ENCODE measurements around the gene ZNF787. TPM values are rescaled to one million over a fixed set of nuclear protein-coding genes. Genes with fewer than 3 reads are reported as not detected.

The ZNF787 gene
- total RNA-seq, 1 experiment from 2014 or later: 54.6 TPM

DNA sequence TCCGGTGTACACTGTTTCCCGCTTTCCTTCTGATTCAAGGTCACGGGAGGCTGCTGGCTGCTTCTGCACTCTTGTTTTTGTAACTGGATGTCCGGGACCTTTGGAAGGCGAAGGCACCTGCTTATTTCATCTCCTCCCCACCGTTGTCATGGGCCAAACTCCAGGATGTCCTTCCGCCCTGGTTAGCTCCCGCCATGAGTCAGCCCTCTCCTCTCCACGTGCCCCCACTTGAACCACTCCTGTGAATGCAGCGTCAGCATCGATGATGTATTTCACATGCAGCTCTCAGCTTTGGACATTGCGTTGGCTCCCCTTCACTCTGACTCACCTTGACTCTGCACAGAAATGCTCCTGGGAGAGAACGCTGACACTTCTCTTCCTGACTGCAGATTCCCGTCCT lies 49.2 kb upstream of the ZNF787 start:
- Histone ChIP-seq H2BK20ac (ENCODE audit: low read depth, low read length, poor library complexity, severe bottlenecking) (no peak overlapping the region), H2AFZ (ENCODE audit: low read length) (no peak overlapping the region), H3K9ac (ENCODE audit: extremely low read depth, insufficient read length, low read length) (no peak overlapping the region), H3K9me3 (ENCODE audit: control insufficient read depth, low read depth, low read length) (no peaks in the 10 kb centered on the region), H3K4me2 (ENCODE audit: insufficient read depth, insufficient read length, low read length) (no peak overlapping the region), H3K27me3 (ENCODE audit: insufficient read depth, low read length) (no peaks in the 10 kb centered on the region), H3K4ac (ENCODE audit: low read depth, low read length) (no peak overlapping the region), H3K18ac (ENCODE audit: insufficient read length, low read depth, low read length) (no peak overlapping the region), H2BK15ac (ENCODE audit: low read depth, low read length) (no peak overlapping the region), H3K23ac (ENCODE audit: insufficient read length, low read depth, low read length) (no peak overlapping the region), H4K8ac (replicated peaks; ENCODE audit: insufficient read length, low read depth, low read length) (no peak overlapping the region), H3K4me1 (ENCODE audit: insufficient read depth, low read length) (no peaks in the 10 kb centered on the region), H3K14ac (ENCODE audit: insufficient read depth, low read length) (no peak overlapping the region), H2AK5ac (ENCODE audit: insufficient read length, low read length) (no peak overlapping the region), H2BK5ac (ENCODE audit: insufficient read length, low read length) (no peak overlapping the region), H3K27ac (ENCODE audit: insufficient read length, low read depth, low read length) (no peak overlapping the region), H3K23me2 (ENCODE audit: insufficient read length, low read depth, low read length, poor library complexity, severe bottlenecking) (no peaks in the 10 kb centered on the region), H4K20me1 (ENCODE audit: control insufficient read depth, insufficient read depth, insufficient read length) (no peaks in the 10 kb centered on the region), H4K91ac (ENCODE audit: insufficient read length, low read depth, low read length) (no peak overlapping the region), H3T11ph (ENCODE audit: low read length) (no peak overlapping the region), H2BK12ac (ENCODE audit: insufficient read length, low read depth, low read length) (no peak overlapping the region), H2BK120ac (ENCODE audit: low read depth, low read length, poor library complexity, severe bottlenecking) (no peak overlapping the region), H3K56ac (ENCODE audit: insufficient read length, low read depth, low read length) (no peak overlapping the region), H3K79me1 (ENCODE audit: insufficient read depth, low read depth, low read length, poor library complexity, severe bottlenecking) (no peaks in the 10 kb centered on the region), H4K5ac (ENCODE audit: insufficient read length, low read depth, low read length) (no peak overlapping the region), H3K79me2 (ENCODE audit: insufficient read depth, low read length) (no peaks in the 10 kb centered on the region)
- no CpG with 5 or more reads among the region's 14 CpGs for WGBS (ENCODE audit: extremely low coverage, insufficient read length, low lambda C conversion rate)
- Mint-ChIP-seq H3K4me1 (peaks cover 1 to 7% of the 10 kb centered on the region in 2 experiments; a peak in 3 of 4 replicates), H3K4me3 (no peak overlapping the region), H3K9me3 (peaks cover 0 to 4% of the 10 kb centered on the region in 2 experiments; a peak in 1 of 5 replicates), H3K36me3 (ENCODE audit: insufficient read depth in 1 of 3, low read depth in 3 of 3) (no peaks in the 10 kb centered on the region), H3K27ac (no peak overlapping the region; a peak in 1 of 7 replicates), H3K27me3 (ENCODE audit: low read depth) (peaks cover 8% of the 10 kb centered on the region)
- DNase-seq: no peak
- TF ChIP-seq, protein P1, sequence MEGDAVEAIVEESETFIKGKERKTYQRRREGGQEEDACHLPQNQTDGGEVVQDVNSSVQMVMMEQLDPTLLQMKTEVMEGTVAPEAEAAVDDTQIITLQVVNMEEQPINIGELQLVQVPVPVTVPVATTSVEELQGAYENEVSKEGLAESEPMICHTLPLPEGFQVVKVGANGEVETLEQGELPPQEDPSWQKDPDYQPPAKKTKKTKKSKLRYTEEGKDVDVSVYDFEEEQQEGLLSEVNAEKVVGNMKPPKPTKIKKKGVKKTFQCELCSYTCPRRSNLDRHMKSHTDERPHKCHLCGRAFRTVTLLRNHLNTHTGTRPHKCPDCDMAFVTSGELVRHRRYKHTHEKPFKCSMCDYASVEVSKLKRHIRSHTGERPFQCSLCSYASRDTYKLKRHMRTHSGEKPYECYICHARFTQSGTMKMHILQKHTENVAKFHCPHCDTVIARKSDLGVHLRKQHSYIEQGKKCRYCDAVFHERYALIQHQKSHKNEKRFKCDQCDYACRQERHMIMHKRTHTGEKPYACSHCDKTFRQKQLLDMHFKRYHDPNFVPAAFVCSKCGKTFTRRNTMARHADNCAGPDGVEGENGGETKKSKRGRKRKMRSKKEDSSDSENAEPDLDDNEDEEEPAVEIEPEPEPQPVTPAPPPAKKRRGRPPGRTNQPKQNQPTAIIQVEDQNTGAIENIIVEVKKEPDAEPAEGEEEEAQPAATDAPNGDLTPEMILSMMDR (conservative IDR thresholded peaks at IDR 0.05): no peak
